Endometrial microvascular endothelial cells (primary cell): ENCODE data around the gene ARRB1. TPM values are rescaled to one million over a fixed set of nuclear protein-coding genes. Genes with fewer than 3 reads are reported as not detected.

Experiments used
- in situ Hi-C: cut with HindIII; loops from 2 replicates; pipeline ENCODE4 v1.10.0; 2017; ENCODE audit warnings: low sequenced_read_pairs, low pct_unique_long_range_greater_than_20kb; ENCODE audit errors: inconsistent ontology term
- total RNA-seq: library from RNA; depleted of rRNA; stranded (reverse); fragments of >200 nt; gene quantifications from one replicate; pipeline ENCODE4 v1.2.3, GENCODE V29; 2015; ENCODE audit errors: inconsistent ontology term

Gene ARRB1
- total RNA-seq, 1 donor from 2014 or later, result 22.7 TPM

GRCh38 chr11:75283391-75283931 lies 68.0 kb downstream of the ARRB1 start:
- in situ Hi-C loops, result no loop called here

- in situ Hi-C loops, result no loop called here
Measured at GRCh38 chr11:75281469-75282095, 69.9 kb downstream of the ARRB1 start.

GRCh38 chr11:75280770-75281468 lies 70.5 kb downstream of the ARRB1 start:
- in situ Hi-C loops, result no loop called here

GRCh38 chr11:75280227-75280701 lies 71.2 kb downstream of the ARRB1 start:
- in situ Hi-C loops, result no loop called here

GRCh38 chr11:75279273-75279672 lies 72.2 kb downstream of the ARRB1 start:
- in situ Hi-C loops, result loop anchor here (10.0 kb wide), 1 partner anchor 126 kb away; no protein-coding TSS in a partner anchor

- in situ Hi-C loops, result loop anchor here (10.0 kb wide), 1 partner anchor 127 kb away; no protein-coding TSS in a partner anchor
Measured at GRCh38 chr11:75277991-75278790, 73.3 kb downstream of the ARRB1 start.

GRCh38 chr11:75277211-75277805 lies 74.2 kb downstream of the ARRB1 start:
- in situ Hi-C loops, result loop anchor here (10.0 kb wide), 1 partner anchor 127 kb away; no protein-coding TSS in a partner anchor

GRCh38 chr11:75276686-75277085 lies 74.8 kb downstream of the ARRB1 start:
- in situ Hi-C loops, result loop anchor here (10.0 kb wide), 1 partner anchor 128 kb away; no protein-coding TSS in a partner anchor

GRCh38 chr11:75276186-75276585 lies 75.3 kb downstream of the ARRB1 start:
- in situ Hi-C loops, result loop anchor here (10.0 kb wide), 1 partner anchor 129 kb away; no protein-coding TSS in a partner anchor

GRCh38 chr11:75275581-75275980 lies 75.9 kb downstream of the ARRB1 start:
- in situ Hi-C loops, result loop anchor here (10.0 kb wide), 1 partner anchor 129 kb away; no protein-coding TSS in a partner anchor

GRCh38 chr11:75274716-75275115 lies 76.7 kb downstream of the ARRB1 start:
- in situ Hi-C loops, result loop anchor here (10.0 kb wide), 1 partner anchor 130 kb away; no protein-coding TSS in a partner anchor

- in situ Hi-C loops, result loop anchor here (10.0 kb wide), 1 partner anchor 131 kb away; no protein-coding TSS in a partner anchor
Measured at GRCh38 chr11:75273411-75274391, 77.8 kb downstream of the ARRB1 start.

GRCh38 chr11:75272821-75273301 lies 78.6 kb downstream of the ARRB1 start:
- in situ Hi-C loops, result loop anchor here (10.0 kb wide), 1 partner anchor 132 kb away; no protein-coding TSS in a partner anchor

- in situ Hi-C loops, result loop anchor here (10.0 kb wide), 1 partner anchor 132 kb away; no protein-coding TSS in a partner anchor
Measured at GRCh38 chr11:75272391-75272790, 79.1 kb downstream of the ARRB1 start.

GRCh38 chr11:75271730-75272129 lies 79.7 kb downstream of the ARRB1 start:
- in situ Hi-C loops, result loop anchor here (10.0 kb wide), 1 partner anchor 133 kb away; no protein-coding TSS in a partner anchor

- in situ Hi-C loops, result loop anchor here (10.0 kb wide), 1 partner anchor 134 kb away; no protein-coding TSS in a partner anchor
Measured at GRCh38 chr11:75270896-75271418, 80.5 kb downstream of the ARRB1 start.

- in situ Hi-C loops, result loop anchor here (10.0 kb wide), 1 partner anchor 135 kb away; no protein-coding TSS in a partner anchor
Measured at GRCh38 chr11:75269896-75270295, 81.6 kb downstream of the ARRB1 start.
